SK-N-SH (cell line): ENCODE results near the gene BAIAP2L2.

Experiments used
- EP300 ChIP-seq, 2 experiments: IDR thresholded peaks; 2 replicates each; pipeline versions ENCODE4 v1.4.0 to v1.6.1; 2012; ENCODE audit warnings: borderline replicate concordance in 1 of 2, low read depth in 1 of 2, low read length in 1 of 2
- NFIC ChIP-seq: IDR thresholded peaks from 2 replicates; pipeline ENCODE4 v1.4.0; 2012; ENCODE audit warnings: borderline replicate concordance
- RCOR1 ChIP-seq: fragments of 150-350 bp; IDR thresholded peaks from 2 replicates; pipeline ENCODE4 v1.6.1; 2017; ENCODE audit warnings: antibody characterized with exemption, low read length
- TF ChIP-seq, protein P1 (sequence below): fragments of 200-600 bp; sonication (generic); IDR thresholded peaks from 2 replicates; pipeline ENCODE4 v1.6.1; 2017; ENCODE audit warnings: antibody characterized with exemption, mild to moderate bottlenecking, moderate library complexity
- TF ChIP-seq, protein P2 (sequence below): fragments of 150-350 bp; IDR thresholded peaks from 2 replicates; pipeline ENCODE4 v1.6.1; 2017; ENCODE audit warnings: antibody characterized with exemption, low read length, low read depth, borderline replicate concordance

- TF ChIP-seq EP300 (IDR thresholded peaks at IDR 0.05; ENCODE audit: borderline replicate concordance in 1 of 2, low read depth in 1 of 2, low read length in 1 of 2) (no peak), RCOR1 (no peak), NFIC (no peak)
- TF ChIP-seq, protein P1, sequence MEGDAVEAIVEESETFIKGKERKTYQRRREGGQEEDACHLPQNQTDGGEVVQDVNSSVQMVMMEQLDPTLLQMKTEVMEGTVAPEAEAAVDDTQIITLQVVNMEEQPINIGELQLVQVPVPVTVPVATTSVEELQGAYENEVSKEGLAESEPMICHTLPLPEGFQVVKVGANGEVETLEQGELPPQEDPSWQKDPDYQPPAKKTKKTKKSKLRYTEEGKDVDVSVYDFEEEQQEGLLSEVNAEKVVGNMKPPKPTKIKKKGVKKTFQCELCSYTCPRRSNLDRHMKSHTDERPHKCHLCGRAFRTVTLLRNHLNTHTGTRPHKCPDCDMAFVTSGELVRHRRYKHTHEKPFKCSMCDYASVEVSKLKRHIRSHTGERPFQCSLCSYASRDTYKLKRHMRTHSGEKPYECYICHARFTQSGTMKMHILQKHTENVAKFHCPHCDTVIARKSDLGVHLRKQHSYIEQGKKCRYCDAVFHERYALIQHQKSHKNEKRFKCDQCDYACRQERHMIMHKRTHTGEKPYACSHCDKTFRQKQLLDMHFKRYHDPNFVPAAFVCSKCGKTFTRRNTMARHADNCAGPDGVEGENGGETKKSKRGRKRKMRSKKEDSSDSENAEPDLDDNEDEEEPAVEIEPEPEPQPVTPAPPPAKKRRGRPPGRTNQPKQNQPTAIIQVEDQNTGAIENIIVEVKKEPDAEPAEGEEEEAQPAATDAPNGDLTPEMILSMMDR, result no peak
- TF ChIP-seq, protein P2, sequence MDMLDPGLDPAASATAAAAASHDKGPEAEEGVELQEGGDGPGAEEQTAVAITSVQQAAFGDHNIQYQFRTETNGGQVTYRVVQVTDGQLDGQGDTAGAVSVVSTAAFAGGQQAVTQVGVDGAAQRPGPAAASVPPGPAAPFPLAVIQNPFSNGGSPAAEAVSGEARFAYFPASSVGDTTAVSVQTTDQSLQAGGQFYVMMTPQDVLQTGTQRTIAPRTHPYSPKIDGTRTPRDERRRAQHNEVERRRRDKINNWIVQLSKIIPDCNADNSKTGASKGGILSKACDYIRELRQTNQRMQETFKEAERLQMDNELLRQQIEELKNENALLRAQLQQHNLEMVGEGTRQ, result no peak
These were observed 64.3 kb downstream of the BAIAP2L2 start for GRCh38 chr22:38046070-38046748.
